Measurements from ENCODE around the gene DOCK4.

Gene DOCK4

DNA sequence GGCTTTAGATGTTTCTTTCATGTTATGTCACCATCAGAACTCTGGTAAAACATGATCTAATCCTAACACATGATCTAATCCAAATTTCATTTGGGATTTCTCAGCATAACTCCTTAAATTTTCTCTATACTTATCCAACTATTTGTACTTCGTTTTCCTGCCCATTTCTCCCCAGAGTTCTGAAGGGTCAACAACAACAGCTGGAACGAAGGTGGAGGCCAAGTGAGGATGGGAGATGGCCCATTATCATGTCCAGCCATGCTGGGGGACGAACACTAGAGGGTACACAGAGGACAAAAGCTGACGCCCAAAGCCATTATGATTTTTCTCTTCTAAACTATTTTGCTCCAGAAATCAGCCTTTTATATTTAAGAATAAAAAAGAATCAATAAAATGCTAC, 185.4 kb downstream of the DOCK4 start:
- Histone ChIP-seq H3K9me3 (ENCODE audit: control insufficient read depth, insufficient read depth, low read length) (no peaks in the 10 kb centered on the region), H3K4me1 (ENCODE audit: control insufficient read depth, insufficient read depth, low read length) (0 out of 2 replicates have a peak, but pooled peaks cover 4% of the 10 kb centered on the region), H3K27ac (ENCODE audit: low read depth, low read length) (no peak overlapping the region), H3K9ac (ENCODE audit: low read depth, low read length) (no peak overlapping the region), H3K27me3 (ENCODE audit: control insufficient read depth, insufficient read depth, low read length) (no peaks in the 10 kb centered on the region), H3K36me3 (ENCODE audit: control insufficient read depth, insufficient read depth, low read length) (no peaks in the 10 kb centered on the region), H3K4me3 (ENCODE audit: low read depth, low read length) (no peak overlapping the region)

- Histone ChIP-seq H3K27ac (ENCODE audit: low read depth, low read length) (no peak overlapping the region), H3K9me3 (ENCODE audit: control insufficient read depth, insufficient read depth, low read length) (no peaks in the 10 kb centered on the region), H3K4me3 (ENCODE audit: low read depth, low read length) (no peak overlapping the region), H3K9ac (ENCODE audit: low read depth, low read length) (no peak overlapping the region), H3K4me1 (ENCODE audit: control insufficient read depth, insufficient read depth, low read length) (no peaks in the 10 kb centered on the region), H3K36me3 (ENCODE audit: control insufficient read depth, insufficient read depth, low read length) (no peaks in the 10 kb centered on the region), H3K27me3 (ENCODE audit: control insufficient read depth, insufficient read depth, low read length) (no peaks in the 10 kb centered on the region)
Observed at GRCh38 chr7:112019932-112020331, 186.3 kb downstream of the DOCK4 start.

GRCh38 chr7:112018305-112019030, 187.7 kb downstream of the DOCK4 start:
- no peaks in the 10 kb centered on the region for H3K36me3 ChIP-seq (ENCODE audit: control insufficient read depth, insufficient read depth, low read length)
- H3K4me3 ChIP-seq (ENCODE audit: low read depth, low read length) = no peak overlapping the region
- no peak overlapping the region for H3K27ac ChIP-seq (ENCODE audit: low read depth, low read length)
- no peak overlapping the region for H3K9ac ChIP-seq (ENCODE audit: low read depth, low read length)
- no peaks in the 10 kb centered on the region for H3K4me1 ChIP-seq (ENCODE audit: control insufficient read depth, insufficient read depth, low read length)
- no peaks in the 10 kb centered on the region for H3K9me3 ChIP-seq (ENCODE audit: control insufficient read depth, insufficient read depth, low read length)
- H3K27me3 ChIP-seq (ENCODE audit: control insufficient read depth, insufficient read depth, low read length) = no peaks in the 10 kb centered on the region

GRCh38 chr7:112015146-112015545, 191.1 kb downstream of the DOCK4 start:
- H3K4me3 ChIP-seq (ENCODE audit: low read depth, low read length) = no peak overlapping the region
- H3K9me3 ChIP-seq (ENCODE audit: control insufficient read depth, insufficient read depth, low read length) = no peaks in the 10 kb centered on the region
- H3K9ac ChIP-seq (ENCODE audit: low read depth, low read length) = no peak overlapping the region
- H3K27me3 ChIP-seq (ENCODE audit: control insufficient read depth, insufficient read depth, low read length) = no peaks in the 10 kb centered on the region
- no peaks in the 10 kb centered on the region for H3K36me3 ChIP-seq (ENCODE audit: control insufficient read depth, insufficient read depth, low read length)
- no peak overlapping the region for H3K27ac ChIP-seq (ENCODE audit: low read depth, low read length)
- no peaks in the 10 kb centered on the region for H3K4me1 ChIP-seq (ENCODE audit: control insufficient read depth, insufficient read depth, low read length)

DNA sequence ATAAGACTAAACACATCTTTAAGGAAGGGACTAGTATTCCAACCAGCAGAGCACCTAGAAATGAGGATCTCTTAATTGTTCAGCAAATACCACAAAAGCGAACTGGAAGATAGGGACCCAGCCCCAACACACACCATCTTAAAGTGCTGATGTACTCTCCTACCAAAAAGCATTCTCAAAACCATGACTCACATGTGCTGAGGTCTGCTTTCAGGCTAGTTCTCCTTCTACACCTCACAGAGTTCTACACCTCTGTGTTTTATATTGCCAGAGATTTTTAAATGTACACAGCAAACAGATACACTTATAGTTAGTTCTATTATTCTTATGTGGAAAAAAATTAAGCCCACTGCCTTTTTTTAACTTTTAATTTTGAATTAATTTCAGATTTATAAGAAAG, 191.9 kb downstream of the DOCK4 start:
- H3K4me1 ChIP-seq (ENCODE audit: control insufficient read depth, insufficient read depth, low read length) = no peaks in the 10 kb centered on the region
- H3K36me3 ChIP-seq (ENCODE audit: control insufficient read depth, insufficient read depth, low read length) = no peaks in the 10 kb centered on the region
- H3K27ac ChIP-seq (ENCODE audit: low read depth, low read length) = no peak overlapping the region

GRCh38 chr7:112013274-112013673, 192.9 kb downstream of the DOCK4 start:
- Histone ChIP-seq H3K27me3 (ENCODE audit: control insufficient read depth, insufficient read depth, low read length) (no peaks in the 10 kb centered on the region), H3K4me3 (ENCODE audit: low read depth, low read length) (no peak overlapping the region), H3K36me3 (ENCODE audit: control insufficient read depth, insufficient read depth, low read length) (no peaks in the 10 kb centered on the region), H3K27ac (ENCODE audit: low read depth, low read length) (no peak overlapping the region), H3K9me3 (ENCODE audit: control insufficient read depth, insufficient read depth, low read length) (no peaks in the 10 kb centered on the region), H3K4me1 (ENCODE audit: control insufficient read depth, insufficient read depth, low read length) (no peaks in the 10 kb centered on the region), H3K9ac (ENCODE audit: low read depth, low read length) (no peak overlapping the region)

More for the DNA sequence above, 191.9 kb downstream of the DOCK4 start:
- no peak overlapping the region for H3K9ac ChIP-seq (ENCODE audit: low read depth, low read length)
- no peaks in the 10 kb centered on the region for H3K9me3 ChIP-seq (ENCODE audit: control insufficient read depth, insufficient read depth, low read length)
- no peaks in the 10 kb centered on the region for H3K27me3 ChIP-seq (ENCODE audit: control insufficient read depth, insufficient read depth, low read length)
- H3K4me3 ChIP-seq (ENCODE audit: low read depth, low read length) = no peak overlapping the region

DNA sequence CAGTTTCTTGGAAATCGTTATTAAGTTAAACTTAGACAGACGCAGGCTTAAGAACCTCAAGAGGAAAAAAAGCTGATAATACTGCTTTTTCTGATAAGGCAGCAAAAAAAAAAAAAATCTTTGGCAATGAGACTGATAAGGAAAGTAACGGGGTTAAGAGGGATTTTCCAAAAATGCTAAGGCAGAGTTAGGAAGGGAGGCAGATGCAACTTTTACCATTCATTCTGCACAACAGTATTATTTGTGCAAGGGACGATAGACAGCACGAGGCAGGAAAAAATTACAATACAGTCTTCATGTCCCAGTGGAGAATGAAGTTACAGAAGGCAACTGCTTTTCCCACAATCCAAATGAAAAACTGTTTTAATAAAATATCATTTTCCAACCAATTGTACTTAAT, 194.0 kb downstream of the DOCK4 start:
- Histone ChIP-seq H3K27me3 (ENCODE audit: control insufficient read depth, insufficient read depth, low read length) (no peaks in the 10 kb centered on the region), H3K36me3 (ENCODE audit: control insufficient read depth, insufficient read depth, low read length) (no peaks in the 10 kb centered on the region), H3K4me3 (ENCODE audit: low read depth, low read length) (no peak overlapping the region), H3K4me1 (ENCODE audit: control insufficient read depth, insufficient read depth, low read length) (no peaks in the 10 kb centered on the region), H3K27ac (ENCODE audit: low read depth, low read length) (no peak overlapping the region), H3K9me3 (ENCODE audit: control insufficient read depth, insufficient read depth, low read length) (no peaks in the 10 kb centered on the region), H3K9ac (ENCODE audit: low read depth, low read length) (no peak overlapping the region)

DNA sequence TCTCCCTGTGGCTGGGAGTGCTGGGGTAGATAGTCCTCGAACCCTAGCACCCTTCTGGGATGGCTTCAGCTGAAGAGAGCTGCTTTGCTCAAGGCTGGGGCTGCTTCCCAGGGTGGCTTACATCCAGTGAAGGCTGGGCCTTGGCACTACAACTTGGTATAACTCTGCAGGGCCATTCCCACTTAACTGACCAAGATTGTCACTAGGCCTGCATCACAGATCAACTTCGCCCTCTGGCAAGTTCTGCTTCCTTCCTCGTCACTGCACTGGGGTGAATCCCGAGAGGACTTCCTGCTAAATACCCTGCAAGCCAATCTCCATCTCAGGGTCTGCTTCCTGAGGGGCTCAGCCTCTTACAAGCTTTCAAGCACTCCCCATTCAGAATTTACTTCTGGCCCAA, 195.2 kb downstream of the DOCK4 start:
- no peaks in the 10 kb centered on the region for H3K36me3 ChIP-seq (ENCODE audit: control insufficient read depth, insufficient read depth, low read length)
- H3K27ac ChIP-seq (ENCODE audit: low read depth, low read length) = no peak overlapping the region
- no peaks in the 10 kb centered on the region for H3K9me3 ChIP-seq (ENCODE audit: control insufficient read depth, insufficient read depth, low read length)
- H3K27me3 ChIP-seq (ENCODE audit: control insufficient read depth, insufficient read depth, low read length) = no peaks in the 10 kb centered on the region
- H3K9ac ChIP-seq (ENCODE audit: low read depth, low read length) = no peak overlapping the region
- H3K4me1 ChIP-seq (ENCODE audit: control insufficient read depth, insufficient read depth, low read length) = no peaks in the 10 kb centered on the region
- H3K4me3 ChIP-seq (ENCODE audit: low read depth, low read length) = no peak overlapping the region

DNA sequence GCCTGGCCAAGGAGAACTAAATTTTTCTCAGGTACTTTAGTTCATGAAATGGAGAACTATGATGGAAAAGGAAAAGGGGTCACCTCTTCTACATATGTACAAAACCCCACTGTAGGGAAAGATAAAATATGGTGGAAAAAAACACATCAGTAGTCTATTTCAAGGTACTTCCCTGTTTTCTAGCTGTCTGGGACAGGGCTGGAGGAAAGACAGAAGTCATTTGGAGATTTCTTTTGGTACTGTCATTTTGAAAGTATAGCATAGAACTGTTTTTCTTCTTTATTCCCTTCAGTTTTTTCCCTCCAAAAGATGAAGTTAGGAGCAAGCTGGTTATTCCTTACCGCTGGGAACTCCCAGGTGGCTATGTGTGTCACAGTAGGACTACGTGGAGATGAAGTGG, 196.1 kb downstream of the DOCK4 start:
- no peak overlapping the region for H3K27ac ChIP-seq (ENCODE audit: low read depth, low read length)
- H3K27me3 ChIP-seq (ENCODE audit: control insufficient read depth, insufficient read depth, low read length) = no peaks in the 10 kb centered on the region
- no peaks in the 10 kb centered on the region for H3K4me1 ChIP-seq (ENCODE audit: control insufficient read depth, insufficient read depth, low read length)
- H3K36me3 ChIP-seq (ENCODE audit: control insufficient read depth, insufficient read depth, low read length) = no peaks in the 10 kb centered on the region
- no peak overlapping the region for H3K9ac ChIP-seq (ENCODE audit: low read depth, low read length)
- H3K4me3 ChIP-seq (ENCODE audit: low read depth, low read length) = no peak overlapping the region
- no peaks in the 10 kb centered on the region for H3K9me3 ChIP-seq (ENCODE audit: control insufficient read depth, insufficient read depth, low read length)

DNA sequence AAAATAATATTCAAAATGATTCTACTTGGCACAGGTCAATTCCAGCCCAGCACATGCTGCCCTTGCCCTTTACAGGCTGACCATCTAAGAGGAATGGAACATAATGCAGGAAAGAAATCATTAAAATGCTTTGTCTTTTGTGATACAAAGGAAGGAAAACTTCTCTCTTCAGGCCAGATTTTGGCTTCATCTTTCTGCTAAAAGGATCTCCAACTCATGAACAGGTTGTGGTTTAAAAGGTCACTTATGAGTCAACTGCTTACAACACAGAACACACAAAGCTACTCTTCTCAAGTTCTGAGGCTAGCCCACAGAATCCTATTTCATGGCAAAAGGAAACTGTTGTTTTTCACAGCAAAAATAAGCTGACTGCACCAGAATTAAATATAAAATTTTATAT, 197.1 kb downstream of the DOCK4 start:
- no peak overlapping the region for H3K27ac ChIP-seq (ENCODE audit: low read depth, low read length)

DNA sequence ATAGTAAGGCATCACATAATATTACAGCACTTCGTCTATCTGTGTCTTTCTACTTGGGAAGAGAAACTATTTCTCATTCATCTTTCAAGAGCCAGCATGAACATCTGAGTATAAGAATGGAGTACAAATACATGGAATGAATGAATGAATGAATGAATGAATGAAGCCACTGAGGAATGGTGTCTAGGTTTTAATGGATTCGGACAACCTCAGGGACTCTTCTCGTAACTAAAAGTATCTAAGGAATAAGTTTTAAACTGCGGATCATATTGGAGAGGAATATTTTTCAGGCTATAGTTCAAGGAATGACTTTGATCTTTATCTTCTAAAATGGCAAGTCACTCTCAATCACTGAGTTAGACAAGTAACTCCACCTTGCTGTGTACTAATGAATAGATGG, 199.0 kb downstream of the DOCK4 start:
- H3K9me3 ChIP-seq (ENCODE audit: control insufficient read depth, insufficient read depth, low read length) = no peaks in the 10 kb centered on the region
- H3K27me3 ChIP-seq (ENCODE audit: control insufficient read depth, insufficient read depth, low read length) = no peaks in the 10 kb centered on the region
- H3K9ac ChIP-seq (ENCODE audit: low read depth, low read length) = no peak overlapping the region
- H3K4me3 ChIP-seq (ENCODE audit: low read depth, low read length) = no peak overlapping the region
- no peaks in the 10 kb centered on the region for H3K36me3 ChIP-seq (ENCODE audit: control insufficient read depth, insufficient read depth, low read length)
- H3K4me1 ChIP-seq (ENCODE audit: control insufficient read depth, insufficient read depth, low read length) = no peaks in the 10 kb centered on the region
- no peak overlapping the region for H3K27ac ChIP-seq (ENCODE audit: low read depth, low read length)

More for the DNA sequence above, 197.1 kb downstream of the DOCK4 start:
- H3K4me3 ChIP-seq (ENCODE audit: low read depth, low read length) = no peak overlapping the region
- no peaks in the 10 kb centered on the region for H3K9me3 ChIP-seq (ENCODE audit: control insufficient read depth, insufficient read depth, low read length)
- no peaks in the 10 kb centered on the region for H3K4me1 ChIP-seq (ENCODE audit: control insufficient read depth, insufficient read depth, low read length)
- no peaks in the 10 kb centered on the region for H3K27me3 ChIP-seq (ENCODE audit: control insufficient read depth, insufficient read depth, low read length)
- H3K9ac ChIP-seq (ENCODE audit: low read depth, low read length) = no peak overlapping the region
- H3K36me3 ChIP-seq (ENCODE audit: control insufficient read depth, insufficient read depth, low read length) = no peaks in the 10 kb centered on the region
